NCI-H128 (cell line): ENCODE results near the gene CPNE1.
"Not testable (repeated sequence)": the region's sequence is repeated elsewhere in the genome, so short reads cannot be mapped to it uniquely, and the experiment has no call there.

Experiments
- DNase-seq: peaks from one replicate; lab custom pipeline; 2025; ENCODE audit not compliant: unreplicated experiment; lab: John Stamatoyannopoulos, UW

Gene CPNE1

DNA sequence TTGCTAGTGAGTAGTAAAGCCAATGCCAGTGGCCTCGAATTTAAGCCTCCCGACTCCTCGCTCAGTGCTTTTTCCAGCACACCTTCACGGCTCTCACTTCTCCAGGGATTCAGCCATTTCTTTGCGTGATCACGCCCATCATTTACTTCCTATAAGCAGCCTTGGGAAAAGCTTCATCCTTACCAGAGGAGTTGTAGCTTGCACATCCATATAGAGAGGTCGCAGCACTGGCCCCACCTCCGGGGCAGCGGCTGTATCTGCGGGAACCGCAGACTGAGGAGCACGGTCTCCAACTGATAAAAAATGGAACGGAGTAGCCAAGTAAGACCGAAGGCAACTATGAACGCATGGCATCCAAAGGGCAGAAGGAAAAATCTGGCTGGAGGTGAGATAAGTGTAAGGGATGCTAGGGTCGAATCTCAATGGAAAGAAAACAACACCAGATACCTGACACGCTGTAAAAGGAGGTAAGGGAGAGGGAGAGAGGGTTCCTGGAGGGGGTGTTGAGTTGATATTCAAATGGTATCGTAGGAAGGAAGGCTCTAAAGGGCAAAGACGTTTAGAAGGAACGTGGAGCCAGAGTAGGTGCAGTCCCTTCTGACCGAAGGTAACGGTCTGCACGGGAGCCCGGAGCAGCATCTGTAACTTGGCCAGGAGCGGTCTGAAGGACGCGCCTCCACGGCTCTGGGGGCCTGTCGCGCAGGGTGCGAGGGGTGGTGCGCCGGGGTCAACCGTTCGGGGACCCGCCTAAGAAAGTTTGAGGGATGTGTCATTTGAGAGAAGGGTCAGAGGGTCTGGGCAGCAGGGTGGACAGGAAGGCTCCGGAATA lies 33.8 kb upstream of the CPNE1 start:
- DNase-seq: no peak

DNA sequence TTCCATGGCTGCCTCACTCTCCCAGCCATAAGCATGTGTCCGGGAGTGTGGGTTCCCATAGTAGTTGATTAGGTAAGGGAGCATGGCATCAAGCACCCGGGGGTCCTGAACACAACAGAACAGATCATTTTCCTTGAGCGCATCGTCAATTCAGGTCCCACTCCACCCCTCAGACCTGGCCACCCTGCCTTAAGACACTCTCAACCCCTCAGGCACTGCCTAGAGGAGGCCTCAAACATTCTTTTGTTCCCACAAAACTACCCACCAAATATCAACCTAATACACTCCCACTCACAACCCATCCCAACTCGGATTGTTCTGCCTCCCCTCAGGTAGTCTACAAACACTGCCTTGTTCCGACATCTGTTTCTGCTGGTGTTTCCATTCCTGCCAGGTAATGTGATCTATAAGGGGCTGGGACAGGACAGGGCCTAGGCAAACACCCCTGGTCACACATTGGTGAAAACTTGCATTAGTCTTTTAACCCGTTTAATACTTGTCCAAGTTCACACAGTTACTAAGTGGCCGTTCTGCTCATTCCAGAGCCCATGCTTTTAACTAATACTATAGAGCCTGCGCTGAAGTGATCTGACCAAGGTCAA lies 33.1 kb upstream of the CPNE1 start:
- DNase-seq: no peak

DNA sequence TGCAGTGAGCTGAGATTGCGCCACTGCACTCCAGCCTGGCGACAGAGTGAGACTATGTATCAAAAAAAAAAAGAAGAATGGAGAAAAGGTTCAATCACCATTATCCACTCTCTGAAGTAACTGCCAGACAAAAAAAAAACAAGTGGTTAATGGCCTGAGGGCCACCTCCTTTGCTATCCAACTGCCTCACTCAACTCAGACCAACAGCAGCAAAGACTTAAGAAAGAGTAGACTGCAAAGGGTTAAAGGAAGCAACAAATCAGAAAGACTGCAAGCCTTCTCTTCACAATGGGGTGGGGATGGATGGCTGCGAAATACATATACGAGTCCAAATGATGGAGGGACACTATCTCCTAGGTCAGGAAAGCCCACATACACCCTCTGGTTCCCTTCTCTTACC lies 31.3 kb upstream of the CPNE1 start:
- DNase-seq: no peak

GRCh38 chr20:35695245-35695749 lies 30.6 kb upstream of the CPNE1 start:
- DNase-seq: no peak

DNA sequence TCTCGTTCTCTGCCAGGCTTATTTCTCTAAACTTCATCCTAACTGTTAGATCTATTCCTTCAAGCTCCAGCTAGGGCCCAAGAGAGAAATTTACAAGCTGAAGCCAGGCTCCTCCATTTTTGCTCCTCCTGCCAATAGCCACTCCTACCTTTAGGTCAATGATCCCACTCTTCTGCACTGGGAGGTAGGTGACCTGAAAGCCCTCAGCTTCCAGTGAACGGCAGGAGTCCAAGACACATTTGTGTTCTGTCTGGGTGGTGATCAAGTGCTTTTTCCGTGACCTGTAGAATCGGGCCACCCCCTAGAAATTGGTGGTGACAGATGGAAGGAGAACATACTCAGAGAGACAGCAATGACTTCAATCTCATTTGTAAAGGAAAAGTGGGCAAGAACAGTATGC lies 25.6 kb upstream of the CPNE1 start:
- DNase-seq: no peak

- not testable (repeated sequence) for DNase-seq
Measured at GRCh38 chr20:35686872-35687271, 22.2 kb upstream of the CPNE1 start.

DNA sequence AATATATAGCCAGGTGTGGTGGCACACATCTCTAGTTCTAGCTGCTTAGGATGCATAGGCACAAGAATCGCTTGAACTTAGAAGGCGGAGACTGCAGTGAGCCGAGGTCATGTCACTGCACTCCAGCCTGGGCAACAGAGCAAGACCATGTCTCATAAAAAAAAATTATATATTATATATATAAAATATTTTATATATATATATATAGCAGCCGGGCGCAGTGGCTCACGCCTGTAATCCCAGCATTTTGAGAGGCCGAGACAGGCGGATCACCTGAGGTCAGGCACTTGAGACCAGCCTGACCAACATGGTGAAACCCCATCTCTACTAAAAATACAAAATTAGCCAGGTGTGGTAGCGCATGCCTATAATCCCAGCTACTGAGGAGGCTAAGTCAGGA lies 20.7 kb upstream of the CPNE1 start:
- DNase-seq: not testable (repeated sequence)

DNA sequence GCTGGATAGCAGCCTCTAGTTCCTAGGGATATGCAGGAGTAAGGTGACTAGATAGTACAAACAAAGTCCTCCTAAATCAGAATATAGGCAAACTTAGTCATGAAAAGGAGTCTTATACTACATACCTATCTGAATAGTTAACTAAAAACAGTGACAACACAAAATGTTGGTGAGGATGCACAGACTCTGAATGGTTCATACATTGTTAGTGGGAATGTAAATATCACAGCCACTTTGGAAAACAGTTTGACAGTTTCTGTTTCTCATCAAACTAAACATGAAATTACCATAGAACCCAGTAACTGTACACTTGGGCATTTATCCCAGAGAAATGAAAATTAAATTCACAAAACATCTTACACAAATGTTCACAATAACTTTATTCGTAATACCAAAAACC lies 17.3 kb upstream of the CPNE1 start:
- no peak for DNase-seq

- DNase-seq: no peak
Measured at GRCh38 chr20:35680452-35681183, 15.9 kb upstream of the CPNE1 start.

GRCh38 chr20:35674921-35675320 lies 10.2 kb upstream of the CPNE1 start:
- no peak for DNase-seq

- no peak for DNase-seq
Measured at GRCh38 chr20:35673884-35674283, 9.2 kb upstream of the CPNE1 start.

DNA sequence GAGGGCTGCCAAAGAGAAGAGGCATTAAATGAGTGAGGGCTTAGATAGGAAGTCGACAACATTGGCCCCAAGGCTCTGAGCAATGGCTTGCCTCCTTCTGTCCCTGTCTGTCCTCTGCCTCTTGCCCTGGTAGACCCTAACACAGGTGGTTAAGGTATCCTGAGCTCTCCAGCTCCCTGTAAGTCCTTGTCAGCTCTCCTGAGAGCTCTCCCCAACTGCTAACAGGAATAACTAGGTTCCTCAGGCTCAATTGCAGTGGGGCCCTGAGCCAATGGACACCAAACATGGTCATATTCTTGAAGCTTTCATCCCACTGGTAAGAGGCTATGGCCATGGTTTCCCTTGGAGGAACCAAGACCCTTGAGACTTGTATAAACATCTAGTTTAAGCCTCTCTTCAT lies 5.0 kb upstream of the CPNE1 start:
- no peak for DNase-seq

DNA sequence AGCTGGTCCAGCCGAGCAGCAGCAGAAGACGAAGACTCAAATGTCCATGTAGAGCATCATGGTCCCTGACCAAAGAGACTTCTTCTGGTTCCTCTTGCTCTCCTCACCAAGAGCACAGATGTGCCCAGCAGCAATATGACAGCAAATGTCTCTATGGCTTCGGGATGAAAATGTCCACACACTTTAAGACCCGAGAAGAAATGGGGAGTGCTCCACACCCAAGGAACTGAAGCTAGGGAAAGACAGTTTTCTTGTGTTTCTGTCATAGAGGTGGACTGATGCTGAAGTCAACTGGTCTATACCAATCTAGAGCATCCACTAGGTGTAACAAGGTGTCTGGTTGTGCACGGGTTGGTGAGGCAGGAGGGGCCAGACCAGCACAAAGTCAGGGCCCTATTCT lies 4.5 kb upstream of the CPNE1 start:
- no peak for DNase-seq

- DNase-seq: no peak
Measured at GRCh38 chr20:35665949-35666288, 1.2 kb upstream of the CPNE1 start.

- peak; percentile 33 for DNase-seq
Measured at GRCh38 chr20:35663516-35664465, 909 bp downstream of the CPNE1 start.

- DNase-seq: no peak
Measured at GRCh38 chr20:35662551-35662950, 2.1 kb downstream of the CPNE1 start.

DNA sequence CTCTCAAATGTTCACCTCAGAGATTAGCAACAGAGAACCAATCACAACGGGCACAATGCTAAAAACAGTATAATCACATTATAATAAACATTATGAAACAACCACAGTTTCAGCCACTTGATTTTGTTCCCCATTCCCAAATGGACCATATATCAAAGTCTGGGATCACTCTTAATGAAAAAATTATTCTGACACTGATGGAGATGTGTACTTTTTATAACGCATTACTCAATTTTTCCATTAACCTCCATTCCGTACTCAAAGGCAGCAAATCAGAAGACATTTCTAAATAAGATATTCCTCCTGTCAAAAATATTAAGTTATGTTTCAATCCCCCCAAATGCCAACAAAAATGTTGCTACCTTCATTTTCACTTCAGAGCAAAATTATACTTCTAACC lies 2.8 kb downstream of the CPNE1 start:
- no peak for DNase-seq

DNA sequence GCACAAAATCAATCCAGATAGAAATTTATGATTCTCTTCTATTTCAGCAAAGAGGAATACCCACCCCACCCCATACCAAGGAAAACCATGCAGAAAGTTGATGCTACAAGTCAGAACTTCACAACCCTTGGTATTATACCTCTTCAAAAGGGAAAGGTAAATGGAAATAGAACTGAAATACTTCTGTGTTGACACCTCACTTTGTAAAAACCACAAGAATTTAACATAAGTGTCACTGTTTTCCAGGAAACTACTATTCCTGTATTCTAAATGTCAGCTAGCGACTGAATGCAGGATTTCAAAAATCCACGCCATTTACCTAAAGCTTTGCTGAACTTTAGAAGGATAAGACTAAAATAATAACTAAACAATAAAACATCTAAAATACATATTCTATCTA lies 3.6 kb downstream of the CPNE1 start:
- no peak for DNase-seq

DNA sequence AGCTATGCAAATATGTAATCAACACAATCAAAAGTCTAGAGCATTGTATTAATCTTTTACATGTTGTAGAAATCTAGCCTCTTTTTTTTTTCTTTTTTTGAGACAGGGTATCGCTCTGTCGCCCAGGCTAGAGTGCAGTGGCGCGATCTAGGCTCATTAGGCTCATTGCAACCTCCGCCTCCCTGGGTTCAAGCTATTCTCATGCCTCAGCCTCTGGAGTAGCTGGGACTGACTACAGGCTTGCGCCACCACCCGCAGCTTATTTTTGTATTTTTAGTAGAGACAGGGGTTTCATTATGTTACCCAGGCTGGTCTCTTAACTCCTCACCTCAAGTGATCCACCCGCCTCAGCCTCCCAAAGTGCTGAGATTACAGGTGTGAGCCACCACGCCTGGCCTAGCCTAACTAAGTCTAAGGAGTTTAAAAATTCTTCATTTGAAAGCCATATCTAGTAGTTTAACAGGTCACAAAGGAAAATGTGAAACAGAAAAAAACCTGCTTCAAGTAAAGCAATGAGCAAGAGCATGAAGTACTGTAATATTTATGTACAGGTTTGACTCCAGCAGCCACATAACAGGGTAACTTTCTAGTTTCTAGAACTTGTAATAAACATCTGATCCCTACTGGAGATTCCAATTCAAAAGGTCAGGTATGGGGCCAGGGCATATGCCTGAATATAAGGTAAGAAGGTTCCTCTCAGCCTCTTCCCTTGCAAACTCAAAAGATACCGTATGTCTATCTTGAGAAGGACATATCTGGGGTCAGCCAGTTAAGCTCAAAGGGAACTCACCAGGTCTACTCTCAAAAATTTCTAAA lies 4.4 kb downstream of the CPNE1 start:
- no peak for DNase-seq

DNA sequence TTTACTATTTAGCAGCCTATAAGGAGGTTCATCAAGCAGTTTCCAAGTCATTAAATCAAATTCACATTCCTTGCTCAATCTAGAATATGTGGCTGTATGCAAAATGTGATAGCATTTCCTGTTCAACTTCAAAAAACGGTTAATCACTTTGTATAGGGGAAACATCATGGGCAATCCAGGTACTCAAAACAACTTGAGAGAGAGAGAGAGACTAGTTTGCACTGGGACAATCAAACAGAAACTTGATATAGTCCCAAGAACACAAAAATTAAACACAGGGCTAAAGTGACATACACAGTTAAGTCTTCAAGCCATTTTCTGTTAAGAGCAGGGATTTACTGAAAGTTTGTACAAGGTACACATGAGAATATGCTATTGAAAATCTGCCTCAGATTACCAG lies 7.4 kb downstream of the CPNE1 start:
- no peak for DNase-seq
